GM19455 (cell line): Measurements from ENCODE around the gene WWC2.

Experiments
- ATAC-seq: cut with Tn5 transposase; IDR thresholded peaks from one replicate; pipeline ENCODE4 v1.9.1; 2021; ENCODE audit not compliant: unreplicated experiment

Gene WWC2

GRCh38 chr4:183326853-183327252 is 227.8 kb downstream of the WWC2 start:
- ATAC-seq = no peak

DNA sequence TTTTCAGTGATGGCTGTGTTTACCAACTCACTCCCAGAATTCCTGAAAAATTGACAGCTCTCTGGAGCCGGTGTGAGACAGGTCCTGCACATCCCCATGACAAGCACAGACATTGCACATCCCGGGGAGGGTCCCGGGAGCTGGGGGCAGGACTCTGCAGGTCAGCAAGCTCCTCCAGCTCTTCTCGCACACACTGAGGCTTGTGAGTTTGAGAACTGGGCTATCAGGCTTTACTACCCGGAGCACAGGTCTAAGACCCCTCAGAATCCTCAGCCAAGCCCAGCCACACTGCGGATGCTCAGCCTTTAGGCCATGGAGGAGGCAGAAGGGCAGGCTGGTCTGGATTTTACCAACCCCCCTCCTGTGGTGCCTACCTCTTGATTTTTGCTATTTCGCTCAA is 228.8 kb downstream of the WWC2 start:
- ATAC-seq = no peak

- ATAC-seq = no peak
Measured at GRCh38 chr4:183328832-183329231, 229.8 kb downstream of the WWC2 start.

- ATAC-seq = no peak
Measured at GRCh38 chr4:183329244-183329643, 230.2 kb downstream of the WWC2 start.

DNA sequence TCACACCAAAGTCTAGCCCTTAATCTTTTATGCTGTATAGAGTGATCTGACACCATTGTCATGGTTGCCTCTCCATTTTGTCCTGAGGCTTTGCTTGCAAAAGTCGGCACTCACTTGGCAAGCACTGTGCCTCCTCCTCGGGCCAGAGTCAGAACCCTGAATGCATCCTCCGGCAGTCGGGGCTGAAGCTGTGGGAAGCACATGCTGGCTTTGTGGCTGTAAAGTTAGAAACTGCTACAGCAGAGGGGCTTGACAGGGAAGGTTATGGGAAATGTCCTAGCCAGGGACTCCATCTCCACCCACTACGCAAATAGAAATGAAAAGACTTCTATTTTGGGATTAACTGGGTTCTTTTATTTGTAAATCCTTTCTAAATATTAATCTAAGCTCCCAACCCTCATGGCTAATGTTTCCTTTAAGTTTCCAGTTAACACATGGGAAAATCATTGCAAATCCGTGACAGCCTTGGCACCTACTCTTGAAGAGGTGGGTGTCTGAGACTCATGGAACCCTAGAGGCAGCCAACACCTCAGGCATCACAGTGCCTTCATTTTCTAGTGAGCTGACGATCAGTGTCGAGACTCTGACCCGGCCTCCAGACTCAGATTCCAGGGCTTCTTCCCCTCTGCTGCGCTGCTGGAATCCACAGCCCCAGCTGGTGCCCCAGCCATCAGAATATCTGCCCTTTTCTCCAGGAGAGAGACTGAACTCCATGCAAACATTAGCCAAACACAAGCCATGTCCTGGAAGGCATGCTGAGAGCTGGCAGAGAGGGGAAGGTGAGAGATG is 231.1 kb downstream of the WWC2 start:
- ATAC-seq = no peak

DNA sequence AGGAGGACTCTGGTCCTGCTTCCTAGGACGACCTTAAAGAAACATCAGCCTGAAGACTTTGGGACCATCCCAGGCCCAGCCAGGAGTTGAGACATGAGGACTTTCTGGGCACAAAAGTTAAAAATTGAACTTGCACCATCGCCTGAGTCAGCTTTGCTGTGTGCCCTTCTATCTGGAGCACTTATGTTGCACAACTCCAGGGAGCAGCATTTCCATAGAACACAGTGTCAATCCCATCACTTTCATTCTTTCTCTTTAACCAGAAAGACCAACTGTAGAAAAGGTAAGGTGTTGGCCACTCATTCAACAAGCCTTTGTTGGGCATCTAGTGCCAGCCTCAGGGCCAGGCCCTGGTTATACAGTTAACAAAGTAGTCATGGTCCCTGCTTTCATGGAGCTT is 231.8 kb downstream of the WWC2 start:
- no peak for ATAC-seq

- ATAC-seq = no peak
Measured at GRCh38 chr4:183332447-183332846, 233.4 kb downstream of the WWC2 start.

GRCh38 chr4:183333202-183333601 is 234.1 kb downstream of the WWC2 start:
- no peak for ATAC-seq

- no peak for ATAC-seq
Measured at GRCh38 chr4:183333983-183334382, 234.9 kb downstream of the WWC2 start.

- no peak for ATAC-seq
Measured at GRCh38 chr4:183335369-183335940, 236.4 kb downstream of the WWC2 start.

DNA sequence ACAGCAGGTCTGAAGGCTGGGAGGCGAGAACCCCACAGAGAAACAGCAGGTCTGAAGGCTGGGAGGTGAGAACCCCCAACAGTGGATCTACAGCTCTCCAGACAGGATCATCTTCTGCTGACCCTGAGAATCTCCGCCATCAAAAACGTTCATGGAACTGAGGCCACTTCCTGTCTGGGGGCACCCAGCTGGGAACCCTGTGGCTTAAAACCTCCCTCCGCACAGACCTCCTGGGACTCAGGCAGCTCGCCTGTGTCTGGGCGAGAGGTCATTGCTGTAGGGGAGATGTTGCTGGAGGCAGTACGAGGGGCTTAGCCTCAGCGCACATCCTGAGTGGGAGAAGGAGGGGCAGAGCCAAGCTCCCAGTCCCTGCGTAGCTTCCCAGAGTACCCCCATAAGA is 238.3 kb downstream of the WWC2 start:
- ATAC-seq = no peak

DNA sequence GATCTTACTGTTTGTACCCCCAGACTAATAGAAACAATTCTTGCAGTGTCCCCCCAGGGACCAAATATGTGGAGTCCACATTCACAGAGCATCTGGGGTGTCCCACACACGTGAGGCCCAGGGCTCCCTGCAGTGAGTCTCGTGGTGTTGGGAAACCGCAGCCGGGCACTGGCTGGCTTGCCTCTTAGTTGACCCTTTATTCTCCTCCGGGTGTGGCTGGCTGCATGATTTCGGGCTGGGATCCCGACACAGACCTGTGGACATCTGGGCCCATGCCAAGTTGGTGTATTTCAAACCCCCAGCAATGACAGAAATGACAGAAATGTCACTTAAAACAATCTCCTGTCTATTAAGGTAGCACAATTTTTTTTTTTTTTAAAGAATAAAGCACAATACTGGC is 238.8 kb downstream of the WWC2 start:
- no peak for ATAC-seq

DNA sequence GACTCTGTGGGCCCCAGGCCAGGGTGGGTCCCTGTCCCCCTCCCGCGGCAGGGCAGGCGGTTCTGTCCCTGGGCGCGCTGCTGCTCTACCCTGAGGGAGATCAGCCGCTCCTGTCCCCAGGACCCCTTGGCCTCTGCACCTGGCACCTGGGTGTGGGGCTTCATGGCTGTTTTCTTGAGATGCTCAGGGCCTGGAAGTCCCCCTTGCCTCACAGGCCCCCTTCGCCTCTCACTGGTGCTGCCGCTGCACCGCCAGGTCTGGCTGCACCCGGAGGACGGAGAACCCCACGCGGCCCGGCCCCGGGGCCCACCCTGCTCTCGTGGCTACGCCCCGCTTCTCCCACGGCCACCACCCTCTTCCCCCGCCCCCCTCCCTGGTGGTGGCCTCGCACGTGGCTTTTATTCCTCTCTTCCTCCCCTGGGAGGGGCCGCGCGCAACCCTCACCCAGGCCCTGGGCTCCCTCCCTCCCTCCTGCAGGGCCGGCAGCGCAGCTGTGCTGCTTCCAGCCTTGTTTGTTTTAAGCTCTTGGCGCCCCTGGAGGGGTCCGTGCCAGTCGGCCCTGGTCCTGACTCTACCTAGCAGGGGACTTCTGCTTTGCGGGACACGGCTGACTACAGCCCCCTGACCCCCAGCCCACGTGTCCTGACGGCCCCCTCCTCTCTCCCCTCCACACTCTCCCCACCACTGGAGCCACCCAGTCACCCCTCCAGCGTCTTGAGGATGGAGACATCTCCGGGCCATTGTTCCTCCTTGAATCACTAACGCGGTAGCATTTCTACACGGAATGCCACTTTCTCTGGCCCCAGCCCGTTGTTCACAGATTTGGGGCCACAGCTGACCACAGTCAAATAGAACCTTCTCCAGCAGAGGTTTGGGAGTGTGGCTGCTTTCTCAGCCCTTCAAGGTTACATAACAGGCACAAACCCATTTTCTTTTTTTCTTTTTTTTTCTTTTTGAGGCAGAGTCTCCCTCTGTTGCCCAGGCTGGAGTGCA is 243.8 kb downstream of the WWC2 start:
- ATAC-seq = no peak

GRCh38 chr4:183343730-183344129 is 244.7 kb downstream of the WWC2 start:
- ATAC-seq = no peak

DNA sequence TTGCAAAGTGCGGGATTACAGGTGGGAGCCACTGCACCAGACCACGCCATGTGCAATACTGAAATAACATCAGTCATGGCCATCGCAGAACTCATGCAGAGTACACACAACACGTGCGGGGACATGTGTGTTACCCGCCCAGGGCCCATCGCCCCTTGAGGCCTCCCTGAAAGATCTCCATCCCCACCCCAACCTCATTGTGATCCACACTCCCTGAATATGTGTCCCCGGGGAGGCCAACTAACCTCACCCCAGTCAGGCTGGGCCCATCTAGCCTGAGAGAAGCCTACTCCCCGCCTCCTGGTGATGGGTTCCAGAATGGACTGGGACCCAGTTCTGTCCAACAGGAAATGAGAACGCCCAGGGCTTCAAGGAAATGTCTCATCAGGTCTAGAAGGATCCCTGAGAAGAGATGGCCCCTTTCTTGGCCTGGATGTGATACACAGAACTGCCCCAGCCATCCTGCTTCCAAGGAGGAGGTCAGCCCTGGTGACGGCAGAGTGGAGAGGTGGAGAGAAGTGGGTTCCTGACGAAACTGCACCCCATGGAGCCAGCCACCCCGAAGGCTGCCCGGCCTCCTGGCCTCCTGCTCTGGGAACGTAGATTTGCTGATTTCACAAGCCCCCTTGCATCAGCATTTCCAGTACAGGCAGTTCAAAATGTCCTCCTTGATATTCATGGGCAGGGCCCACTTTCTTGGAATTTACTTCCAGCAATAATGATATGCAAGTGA is 245.6 kb downstream of the WWC2 start:
- no peak for ATAC-seq

DNA sequence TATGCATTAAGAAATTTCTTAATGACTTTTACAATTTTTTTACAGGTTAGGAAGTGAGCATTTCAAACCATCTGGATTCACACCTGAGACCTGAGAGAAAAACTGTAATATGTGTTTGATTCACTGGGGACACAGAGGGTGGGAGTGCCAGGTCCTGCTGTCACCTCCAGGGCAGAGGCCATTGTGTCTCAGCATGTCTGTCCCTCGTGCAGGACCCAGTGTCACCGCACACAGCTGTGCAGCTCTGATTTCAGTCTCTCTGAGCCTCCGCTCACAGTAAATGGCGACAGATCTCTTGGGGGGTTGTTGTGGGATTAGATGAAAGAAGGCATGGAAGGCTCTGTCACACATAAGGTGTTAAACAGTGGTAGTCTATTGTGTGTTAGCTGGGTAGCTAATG is 246.2 kb downstream of the WWC2 start:
- ATAC-seq = no peak

GRCh38 chr4:183347146-183347545 is 248.1 kb downstream of the WWC2 start:
- no peak for ATAC-seq

DNA sequence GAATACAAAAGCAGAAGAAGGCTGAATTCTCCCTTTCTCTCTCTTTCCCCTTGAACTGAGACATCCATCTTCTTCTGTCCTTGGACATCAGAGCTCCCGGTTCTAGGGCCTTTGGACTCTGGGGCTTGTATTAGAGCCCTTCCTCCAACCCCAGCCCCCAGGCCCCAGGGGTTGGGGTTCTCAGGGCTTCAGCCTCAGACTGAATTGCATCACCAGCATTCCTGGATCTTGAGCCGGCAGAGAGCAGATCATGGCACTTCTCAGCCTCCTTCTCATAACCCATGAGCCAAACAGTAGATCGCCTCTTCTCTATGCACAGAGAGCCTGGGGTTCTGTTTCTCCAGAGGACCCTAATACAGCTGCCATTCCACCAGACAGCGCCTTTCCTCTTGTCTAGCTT is 248.5 kb downstream of the WWC2 start:
- ATAC-seq = no peak

DNA sequence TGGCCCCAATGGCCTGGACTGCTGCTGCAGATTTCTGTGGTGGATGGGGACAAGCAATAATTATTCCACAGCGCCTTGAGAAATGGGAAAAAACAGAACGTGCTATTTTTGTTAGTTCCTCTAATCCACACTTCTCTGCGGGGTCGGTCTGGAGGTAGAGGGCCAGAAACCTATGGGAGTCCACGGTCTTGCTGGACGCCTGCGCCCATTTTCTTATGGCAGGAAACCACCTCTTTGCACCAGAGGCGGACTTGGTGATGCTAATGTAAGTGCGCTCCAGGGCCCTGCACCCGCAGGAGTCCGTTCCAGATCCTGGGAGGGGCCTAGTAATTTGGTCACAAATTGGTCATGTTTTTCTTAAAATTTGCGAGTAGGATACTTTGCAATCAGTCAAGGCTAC is 249.1 kb downstream of the WWC2 start:
- ATAC-seq = no peak

DNA sequence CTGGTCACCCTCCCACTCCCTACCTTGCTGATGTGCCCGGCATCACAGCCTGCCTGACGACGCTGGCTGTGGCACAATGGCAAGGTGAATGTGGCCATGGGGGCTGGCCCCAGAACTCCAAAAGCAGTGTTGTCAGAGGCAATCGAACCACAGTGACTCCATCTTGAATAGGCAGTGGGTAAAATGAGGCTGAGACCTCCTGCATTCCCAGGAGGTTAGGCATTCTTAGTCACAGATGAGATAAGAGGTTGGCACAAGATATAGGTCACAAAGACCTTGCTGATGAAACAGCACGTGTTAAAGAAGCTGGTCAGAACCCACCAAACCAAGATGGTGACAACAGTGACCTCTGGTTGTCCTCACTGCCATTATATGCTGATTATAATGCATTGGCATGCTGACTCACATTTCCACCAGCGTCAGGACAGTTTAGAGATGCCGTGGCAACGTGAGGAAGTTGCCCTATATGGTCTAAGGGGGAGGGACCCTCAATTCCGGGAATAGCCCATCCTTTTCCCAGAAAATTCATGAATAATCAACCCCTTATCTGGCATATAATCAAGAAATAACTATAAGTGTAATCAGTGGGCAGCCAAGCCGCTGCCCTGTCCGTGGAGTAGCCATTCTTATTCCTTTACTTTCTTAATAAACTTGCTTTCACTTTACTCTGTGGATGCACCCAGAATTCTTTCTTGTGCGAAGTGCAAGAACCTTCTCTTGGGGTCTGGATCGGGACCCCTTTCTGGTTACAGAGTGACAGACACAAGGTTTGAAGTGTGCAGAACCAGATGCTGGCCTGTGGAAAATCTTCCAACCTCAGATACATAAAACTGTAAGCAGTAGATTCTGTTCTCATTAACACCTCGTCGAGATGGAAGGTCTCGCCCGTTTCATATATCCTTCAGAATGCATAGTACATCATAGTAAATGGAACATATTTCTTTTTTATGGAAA is 249.9 kb downstream of the WWC2 start:
- no peak for ATAC-seq
